Smooth muscle cell (in vitro differentiated cells): ENCODE results near the gene SBNO2. TPM values are rescaled to one million over a fixed set of nuclear protein-coding genes. Genes with fewer than 3 reads are reported as not detected.
A peak's percentile ranks its signal among the peaks of the same experiment; 100 is the strongest.

Experiments used
- DNase-seq: peaks from one replicate; lab custom pipeline; 2025; ENCODE audit not compliant: unreplicated experiment; lab: John Stamatoyannopoulos, UW
- H2AFZ ChIP-seq: fragments of 200-600 bp; sonication (generic); 2 replicates; pipeline ENCODE4 v1.6.0; 2016; ENCODE audit warnings: antibody characterized with exemption, low read depth, mild to moderate bottlenecking
- H3F3A ChIP-seq: fragments of 200-600 bp; sonication (generic); 2 replicates; pipeline ENCODE4 v1.6.0; 2017; ENCODE audit warnings: antibody characterized with exemption, low read depth
- H3K27ac ChIP-seq: fragments of 200-600 bp; sonication (generic); 2 replicates; pipeline ENCODE4 v1.5.1; 2016; ENCODE audit warnings: low read depth, mild to moderate bottlenecking
- H3K27me3 ChIP-seq: fragments of 200-600 bp; sonication (generic); 2 replicates; pipeline ENCODE4 v1.6.1; 2016; ENCODE audit warnings: low read depth, mild to moderate bottlenecking
- H3K36me3 ChIP-seq: fragments of 200-600 bp; sonication (generic); 2 replicates; pipeline ENCODE4 v1.5.1; 2016; ENCODE audit warnings: low read depth
- H3K4me1 ChIP-seq: fragments of 200-600 bp; sonication (generic); 2 replicates; pipeline ENCODE4 v1.5.1; 2016; ENCODE audit warnings: low read depth
- H3K4me2 ChIP-seq: fragments of 200-600 bp; sonication (generic); 2 replicates; pipeline ENCODE4 v1.6.0; 2016; ENCODE audit warnings: mild to moderate bottlenecking
- H3K4me3 ChIP-seq: fragments of 200-600 bp; sonication (generic); 2 replicates; pipeline ENCODE4 v1.5.1; 2016; ENCODE audit warnings: mild to moderate bottlenecking
- H3K79me2 ChIP-seq: fragments of 200-600 bp; sonication (generic); 2 replicates; pipeline ENCODE4 v1.6.0; 2016; ENCODE audit warnings: low read depth, mild to moderate bottlenecking
- H3K9ac ChIP-seq: fragments of 200-600 bp; sonication (generic); 2 replicates; pipeline ENCODE4 v1.6.0; 2016; ENCODE audit warnings: low read depth
- H3K9me3 ChIP-seq: fragments of 200-600 bp; sonication (generic); replicated peaks from 2 replicates; pipeline ENCODE4 v1.5.1; 2016; ENCODE audit warnings: low read depth
- H4K20me1 ChIP-seq: fragments of 200-600 bp; sonication (generic); 2 replicates; pipeline ENCODE4 v1.6.0; 2016; ENCODE audit warnings: low read depth
- CTCF ChIP-seq: fragments of 200-600 bp; sonication (generic); IDR thresholded peaks from 2 replicates; pipeline ENCODE4 v1.5.1; 2017; ENCODE audit warnings: borderline replicate concordance, mild to moderate bottlenecking, antibody characterized with exemption; ENCODE audit not compliant: insufficient read depth, poor library complexity, severe bottlenecking
- WGBS: methylation state at CpG from one replicate; pipeline ENCODE4 v1.1.7; 2016; ENCODE audit warnings: low lambda C conversion rate; 5-methylcytosine and 5-hydroxymethylcytosine counted together
- polyA plus RNA-seq: library from polyadenylated mRNA; unstranded; fragments of >200 nt; fragmentation: Nextera tagmentation; extraction: Ambion mirVana; gene quantifications from 2 replicates; pipeline ENCODE4 v1.2.1, GENCODE V29; 2016
- total RNA-seq: library from RNA; depleted of rRNA; stranded (reverse); fragments of >200 nt; gene quantifications from 2 replicates; pipeline ENCODE4 v1.2.3, GENCODE V29; 2014

Gene SBNO2
- total and polyA plus RNA-seq, 2 experiments from 2014 or later = 16.4 to 17.6 TPM

GRCh38 chr19:1173159-1173844 is 766 bp downstream of the SBNO2 start:
- WGBS = 1% methylated on average over 41 of the region's 47 CpGs
- peaks cover 16% of the 10 kb centered on the region for H3K4me1 ChIP-seq
- peaks cover 53% of the 10 kb centered on the region for H3K79me2 ChIP-seq

GRCh38 chr19:1172353-1173158 is 1.5 kb downstream of the SBNO2 start:
- TF ChIP-seq CTCF = no peak
- Histone ChIP-seq H3K4me1 (peaks cover 16% of the 10 kb centered on the region), H3K36me3 (no peaks in the 10 kb centered on the region), H3K4me2 (peak overlapping the region; percentile 100), H3K27me3 (no peaks in the 10 kb centered on the region), H3K27ac (peak overlapping the region; percentile 75), H3K9ac (peak overlapping the region; percentile 86), H3F3A (peaks cover 16% of the 10 kb centered on the region), H3K79me2 (peaks cover 60% of the 10 kb centered on the region), H3K4me3 (peak overlapping the region; percentile 85), H4K20me1 (peaks cover 50% of the 10 kb centered on the region), H3K9me3 (no peaks in the 10 kb centered on the region), H2AFZ (no peak overlapping the region)
- DNase-seq = peak; percentile 59
- 26% methylated on average over 36 of the region's 36 CpGs for WGBS

More at GRCh38 chr19:1173159-1173844, 766 bp downstream of the SBNO2 start:
- peak; percentile 59 for DNase-seq
- H3K9ac ChIP-seq = peak overlapping the region; percentile 86
- H3K9me3 ChIP-seq = no peaks in the 10 kb centered on the region
- H3K36me3 ChIP-seq = no peaks in the 10 kb centered on the region
- peaks cover 42% of the 10 kb centered on the region for H4K20me1 ChIP-seq
- no peak overlapping the region for H2AFZ ChIP-seq
- peaks cover 16% of the 10 kb centered on the region for H3F3A ChIP-seq
- peak overlapping the region; percentile 100 for H3K4me2 ChIP-seq
- no peaks in the 10 kb centered on the region for H3K27me3 ChIP-seq
- no peak for TF ChIP-seq CTCF
- peak overlapping the region; percentile 85 for H3K4me3 ChIP-seq
- H3K27ac ChIP-seq = peak overlapping the region; percentile 75

GRCh38 chr19:1171755-1172352 is 2.2 kb downstream of the SBNO2 start:
- peak overlapping the region; percentile 11 for H3K9ac ChIP-seq
- H2AFZ ChIP-seq = no peak overlapping the region
- H4K20me1 ChIP-seq = peaks cover 57% of the 10 kb centered on the region
- H3K4me3 ChIP-seq = peak overlapping the region; percentile 85
- H3K79me2 ChIP-seq = peaks cover 67% of the 10 kb centered on the region
- peak overlapping the region; percentile 100 for H3K4me2 ChIP-seq
- peak overlapping the region; percentile 75 for H3K27ac ChIP-seq
- no peak for TF ChIP-seq CTCF
- H3K4me1 ChIP-seq = peaks cover 16% of the 10 kb centered on the region
- DNase-seq = no peak
- H3F3A ChIP-seq = peaks cover 14% of the 10 kb centered on the region
- H3K36me3 ChIP-seq = no peaks in the 10 kb centered on the region
- no peaks in the 10 kb centered on the region for H3K27me3 ChIP-seq
- H3K9me3 ChIP-seq = no peaks in the 10 kb centered on the region
- 66% methylated on average over 14 of the region's 15 CpGs for WGBS
